NCI-H524 (cell line): ENCODE results near the gene KLHDC7A.

Source experiments
- DNase-seq, 2 experiments: peaks; one replicate each; lab custom pipeline; 2025; lab: John Stamatoyannopoulos, UW

The KLHDC7A gene

DNA sequence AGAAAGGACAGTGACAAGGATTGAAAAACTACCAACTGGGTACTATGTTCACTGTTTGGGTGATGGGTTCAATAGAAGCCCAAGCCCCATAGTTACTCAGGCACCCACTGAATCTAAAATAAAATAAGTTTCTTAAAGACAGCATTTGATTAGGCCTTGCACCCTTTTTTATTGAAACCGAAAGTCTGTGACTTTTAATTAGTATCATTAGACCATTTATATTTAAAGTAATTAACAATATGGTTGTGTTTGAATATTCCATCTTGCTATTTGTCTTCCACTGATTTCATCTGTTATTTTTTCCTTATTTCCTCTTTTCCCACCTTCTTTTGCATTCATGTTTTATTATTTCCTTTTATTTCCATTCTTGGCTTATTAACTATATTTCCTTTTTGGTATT, 27.4 kb downstream of the KLHDC7A start:
- DNase-seq = no peak

- peak; percentile 56 to 60 for DNase-seq
Measured at GRCh38 chr1:18511149-18511873, 30.6 kb downstream of the KLHDC7A start.

DNA sequence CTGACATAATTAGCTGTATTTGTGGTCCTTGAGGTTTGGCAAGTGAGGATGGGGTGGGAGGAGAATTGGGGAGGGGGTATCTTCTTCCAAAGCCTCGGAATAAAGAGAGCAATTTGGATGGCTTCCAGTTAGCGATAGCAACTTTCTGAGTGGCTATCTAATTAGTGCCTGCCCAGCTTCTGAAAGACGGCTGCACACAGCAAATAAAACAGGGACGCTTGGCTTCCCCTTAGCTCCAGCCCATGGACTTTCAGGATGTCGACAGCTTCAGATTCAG, 31.1 kb downstream of the KLHDC7A start:
- peak; percentile 56 to 60 for DNase-seq

GRCh38 chr1:18512883-18513282, 32.2 kb downstream of the KLHDC7A start:
- no peak for DNase-seq

DNA sequence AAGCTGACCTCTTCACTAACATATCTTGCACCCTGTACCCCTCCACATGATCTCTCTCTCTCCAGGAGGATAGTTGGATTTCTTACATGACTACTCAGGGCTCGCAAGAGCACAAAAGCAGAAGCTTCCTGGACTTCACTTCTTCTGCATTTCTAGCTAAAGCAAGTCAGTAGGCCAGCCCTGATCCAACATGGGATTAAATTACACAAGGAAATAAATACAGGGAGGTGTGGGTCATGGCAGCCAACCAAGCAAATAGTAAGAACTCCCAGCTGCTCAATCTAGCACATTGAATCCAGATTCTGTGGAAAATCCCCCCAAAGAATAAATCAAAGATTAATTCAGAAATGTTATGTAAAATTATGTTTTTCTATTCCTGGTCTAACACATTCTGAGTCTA, 33.3 kb downstream of the KLHDC7A start:
- no peak for DNase-seq

DNA sequence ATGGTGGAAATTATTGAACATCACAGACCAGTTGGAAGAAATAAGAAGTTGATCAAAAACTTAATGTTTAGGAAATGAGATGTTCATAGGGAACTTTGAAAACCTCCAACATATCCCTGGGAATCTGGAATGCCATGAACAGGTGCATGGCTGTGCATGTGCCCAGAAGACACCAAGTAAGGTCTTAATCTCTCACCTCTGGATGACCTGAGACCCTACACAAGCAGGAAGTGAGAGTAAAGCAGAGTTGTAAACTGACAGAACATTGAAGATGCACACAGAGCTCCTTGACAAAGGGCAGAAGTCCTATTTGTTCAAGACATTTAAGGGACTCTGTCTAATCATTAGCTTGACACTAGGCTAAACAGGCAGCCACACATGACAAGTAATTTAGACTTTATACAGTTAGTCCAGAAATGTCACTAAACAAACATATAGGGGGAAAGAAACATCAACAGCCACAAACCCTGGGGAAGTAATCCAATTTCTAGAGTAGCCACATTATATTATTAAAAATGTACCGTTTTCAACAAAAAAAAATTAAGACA, 34.5 kb downstream of the KLHDC7A start:
- DNase-seq = no peak

DNA sequence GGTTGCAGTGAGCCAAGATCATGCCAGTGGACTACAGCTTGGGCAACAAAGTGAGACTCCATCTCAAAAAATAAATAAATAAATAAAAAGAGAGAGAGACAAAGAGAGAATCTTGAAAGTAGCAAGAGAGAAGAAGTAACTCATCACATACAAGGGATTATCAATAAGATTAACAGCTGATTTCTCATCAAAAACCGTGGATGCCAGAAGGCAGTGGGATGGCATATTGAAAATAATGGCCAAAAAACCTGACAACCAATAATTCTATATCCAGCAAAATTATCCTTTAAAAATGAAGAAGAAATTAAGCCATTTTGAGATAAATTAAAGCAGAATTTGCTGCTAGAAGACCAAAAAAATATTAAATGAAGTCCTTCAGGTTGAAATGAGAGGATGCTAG, 35.7 kb downstream of the KLHDC7A start:
- DNase-seq = no peak

- no peak for DNase-seq
Measured at GRCh38 chr1:18526436-18527275, 45.9 kb downstream of the KLHDC7A start.

- no peak for DNase-seq
Measured at GRCh38 chr1:18527514-18527913, 46.8 kb downstream of the KLHDC7A start.

- DNase-seq = no peak
Measured at GRCh38 chr1:18527921-18528320, 47.2 kb downstream of the KLHDC7A start.

DNA sequence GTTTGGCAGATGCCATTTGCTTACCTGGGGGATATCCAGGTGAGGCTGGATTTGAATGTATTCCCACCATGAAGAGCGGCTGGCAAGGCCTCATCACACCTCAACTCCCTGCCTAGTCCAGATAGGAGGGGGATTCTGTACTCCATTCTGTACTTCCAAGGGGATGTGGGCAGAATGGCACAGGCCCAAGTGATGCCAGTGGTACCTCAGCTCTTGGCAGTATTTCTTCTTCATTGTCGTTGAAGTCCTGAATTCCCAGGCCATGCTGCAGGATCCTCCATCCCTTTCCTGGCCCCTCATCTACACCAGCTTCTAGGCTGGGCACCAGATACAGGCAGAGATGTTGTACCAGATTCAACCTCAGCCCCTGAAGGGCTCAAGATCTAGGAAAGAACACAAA, 47.9 kb downstream of the KLHDC7A start:
- DNase-seq = no peak

- no peak for DNase-seq
Measured at GRCh38 chr1:18529714-18530113, 49.0 kb downstream of the KLHDC7A start.

DNA sequence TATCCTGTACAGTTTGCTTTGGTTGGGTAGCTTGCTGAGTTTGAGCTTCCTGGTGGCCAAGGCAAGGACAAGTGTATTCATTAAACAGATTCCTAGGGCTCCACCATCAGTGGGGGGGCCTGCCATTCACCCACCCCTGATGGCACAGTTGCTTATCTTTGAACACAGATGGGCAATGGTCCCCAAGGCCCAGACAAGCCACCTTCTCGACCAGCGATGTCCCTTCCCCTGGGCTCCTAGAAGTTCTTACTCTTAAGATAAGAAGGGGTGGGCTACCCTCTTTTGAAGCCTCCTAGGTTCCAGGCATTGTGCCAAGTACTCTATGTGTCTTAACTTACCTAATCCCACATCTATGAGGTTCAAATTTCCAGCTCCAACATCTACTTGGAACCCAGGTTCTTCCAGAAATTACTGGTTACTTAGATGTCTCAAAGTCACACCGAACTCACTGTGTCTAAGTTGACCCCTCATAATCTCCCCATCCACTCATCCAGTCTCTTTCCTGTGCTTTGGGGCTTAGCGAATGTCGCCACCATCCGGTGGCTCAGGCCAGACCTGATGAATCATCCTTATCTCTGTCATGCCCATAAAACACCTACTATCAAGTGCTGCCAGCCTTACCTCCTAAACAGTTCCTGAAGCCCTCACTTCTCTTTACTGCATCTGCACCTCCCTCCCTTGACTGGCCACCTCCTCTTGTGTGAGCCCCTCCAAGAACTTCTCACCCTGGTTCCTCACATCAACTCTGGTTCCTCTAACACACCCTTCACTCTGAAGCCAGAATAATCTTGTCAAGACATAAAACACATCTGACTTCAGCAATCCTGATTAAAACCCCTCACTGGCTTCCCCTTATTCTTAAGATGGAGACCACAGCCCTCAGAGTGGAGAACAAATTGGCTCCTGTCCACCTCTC, 50.1 kb downstream of the KLHDC7A start:
- DNase-seq = peak; percentile 43 to 50

DNA sequence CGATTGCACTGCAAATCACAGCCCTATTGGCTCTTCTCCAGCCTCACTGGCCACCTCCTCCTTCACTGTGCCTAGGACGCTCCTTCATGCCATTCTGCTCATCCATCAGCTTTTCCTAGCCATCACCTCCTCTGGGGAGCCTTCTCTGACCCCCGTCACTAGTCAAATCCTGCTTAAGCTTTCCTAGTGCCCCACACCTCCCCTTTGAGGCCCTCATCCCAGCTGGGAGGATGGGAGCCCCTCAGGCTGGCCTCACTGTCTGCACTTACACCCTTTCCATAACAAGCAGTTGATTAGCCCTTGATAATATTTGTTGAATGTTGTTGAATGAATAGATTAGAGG, 50.7 kb downstream of the KLHDC7A start:
- DNase-seq = no peak

DNA sequence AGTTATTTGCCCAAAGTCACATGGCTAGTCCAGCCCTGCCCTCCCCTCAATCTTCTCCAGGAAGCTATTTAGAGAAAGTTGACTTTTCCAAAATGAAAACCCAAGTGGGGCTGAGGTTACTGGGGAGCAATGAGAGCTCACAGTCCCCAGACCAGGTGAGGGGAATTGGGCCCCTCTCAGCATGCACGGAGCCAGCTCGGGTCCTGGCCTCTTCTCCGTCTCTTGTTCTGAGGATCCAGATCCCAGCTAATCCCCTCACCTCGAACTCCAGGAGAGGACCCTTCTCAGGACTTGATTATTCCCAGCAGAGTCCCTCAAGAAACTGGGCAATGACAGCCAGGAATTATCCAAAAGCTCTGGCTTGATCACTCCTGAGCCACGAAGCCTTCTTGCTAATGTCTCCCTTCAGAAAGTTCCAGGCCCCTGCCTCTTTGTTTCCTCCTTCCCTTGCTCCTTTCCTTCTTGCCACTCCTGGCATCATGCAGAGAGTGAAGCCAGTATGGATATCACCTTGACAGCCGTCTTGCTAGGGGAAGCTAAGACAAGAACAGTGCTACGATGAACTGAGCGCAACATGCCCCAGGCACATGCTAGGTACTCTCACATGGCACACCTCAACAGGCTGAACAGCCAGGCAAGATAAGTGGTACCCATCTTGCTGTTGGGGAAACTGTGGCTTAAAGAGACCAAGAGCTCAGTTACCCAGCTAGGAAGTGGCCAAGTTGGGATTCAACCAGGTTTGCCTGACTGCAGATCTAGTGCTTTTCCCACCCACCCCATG, 51.9 kb downstream of the KLHDC7A start:
- no peak for DNase-seq

- no peak for DNase-seq
Measured at GRCh38 chr1:18533259-18533658, 52.5 kb downstream of the KLHDC7A start.

- DNase-seq = no peak
Measured at GRCh38 chr1:18534810-18535205, 54.1 kb downstream of the KLHDC7A start.
